OCI-LY7 (cell line): ENCODE results near the gene TRIM74.
"Not testable (repeated sequence)": the region's sequence is repeated elsewhere in the genome, so short reads cannot be mapped to it uniquely, and the experiment has no call there.

ENCODE experiments used
- CTCF ChIP-seq: fragments of 200-600 bp; sonication (generic); conservative IDR thresholded peaks from 2 replicates; pipeline ENCODE4 v1.5.1; 2014; ENCODE audit warnings: mild to moderate bottlenecking, antibody characterized with exemption, low read length, moderate library complexity, mixed read lengths
- EZH2phosphoT487 ChIP-seq: fragments of 200-600 bp; sonication (generic); IDR thresholded peaks from 2 replicates; pipeline ENCODE4 v1.6.1; 2018; ENCODE audit warnings: low read depth, borderline replicate concordance, mild to moderate bottlenecking, mixed run types, antibody characterized with exemption, low read length, moderate library complexity, mixed read lengths

- not testable (repeated sequence) for TF ChIP-seq CTCF, EZH2phosphoT487
Measured at GRCh38 chr7:73005693-73006447, 36.6 kb upstream of the TRIM74 start.
